ENCODE measurements around the gene RABGAP1L. TPM values are rescaled to one million over a fixed set of nuclear protein-coding genes. Genes with fewer than 3 reads are reported as not detected.
A peak's percentile ranks its signal among the peaks of the same experiment; 100 is the strongest.

The RABGAP1L gene
- total RNA-seq, 1 donor from 2014 or later = 30.2 TPM

GRCh38 chr1:174391716-174392115 is 232.4 kb downstream of the RABGAP1L start:
- no peaks in the 10 kb centered on the region for H3K4me1 Mint-ChIP-seq (ENCODE audit: unreplicated experiment)
- TF ChIP-seq CTCF (IDR thresholded peaks at IDR 0.05; ENCODE audit: unreplicated experiment) = no peak
- no peak for DNase-seq (ENCODE audit: low spot score)
- no peak overlapping the region for H3K4me3 Mint-ChIP-seq (ENCODE audit: unreplicated experiment)
- H3K9me3 Mint-ChIP-seq (ENCODE audit: unreplicated experiment) = no peaks in the 10 kb centered on the region
- no peaks in the 10 kb centered on the region for H3K36me3 Mint-ChIP-seq (ENCODE audit: low read depth, unreplicated experiment)
- H3K27ac Mint-ChIP-seq (ENCODE audit: unreplicated experiment) = no peak overlapping the region
- H3K27me3 Mint-ChIP-seq (ENCODE audit: unreplicated experiment) = no peaks in the 10 kb centered on the region

GRCh38 chr1:174393885-174394284 is 234.6 kb downstream of the RABGAP1L start:
- Mint-ChIP-seq H3K27me3 (ENCODE audit: unreplicated experiment) (no peaks in the 10 kb centered on the region), H3K9me3 (ENCODE audit: unreplicated experiment) (no peaks in the 10 kb centered on the region)

GRCh38 chr1:174397261-174397660 is 237.9 kb downstream of the RABGAP1L start:
- DNase-seq (ENCODE audit: low spot score) = no peak
- no peaks in the 10 kb centered on the region for H3K36me3 Mint-ChIP-seq (ENCODE audit: low read depth, unreplicated experiment)
- H3K9me3 Mint-ChIP-seq (ENCODE audit: unreplicated experiment) = no peaks in the 10 kb centered on the region
- H3K27ac Mint-ChIP-seq (ENCODE audit: unreplicated experiment) = no peak overlapping the region
- H3K4me1 Mint-ChIP-seq (ENCODE audit: unreplicated experiment) = no peaks in the 10 kb centered on the region
- TF ChIP-seq CTCF (IDR thresholded peaks at IDR 0.05; ENCODE audit: unreplicated experiment) = no peak
- H3K4me3 Mint-ChIP-seq (ENCODE audit: unreplicated experiment) = no peak overlapping the region
- H3K27me3 Mint-ChIP-seq (ENCODE audit: unreplicated experiment) = no peaks in the 10 kb centered on the region

More at GRCh38 chr1:174393885-174394284, 234.6 kb downstream of the RABGAP1L start:
- Mint-ChIP-seq H3K4me1 (ENCODE audit: unreplicated experiment) (no peaks in the 10 kb centered on the region), H3K27ac (ENCODE audit: unreplicated experiment) (no peak overlapping the region), H3K36me3 (ENCODE audit: low read depth, unreplicated experiment) (no peaks in the 10 kb centered on the region), H3K4me3 (ENCODE audit: unreplicated experiment) (no peak overlapping the region)
- no peak for TF ChIP-seq CTCF (IDR thresholded peaks at IDR 0.05; ENCODE audit: unreplicated experiment)
- DNase-seq (ENCODE audit: low spot score) = no peak

- no peak for TF ChIP-seq CTCF (IDR thresholded peaks at IDR 0.05; ENCODE audit: unreplicated experiment)
Measured at GRCh38 chr1:174398246-174398645, 238.9 kb downstream of the RABGAP1L start.

GRCh38 chr1:174399211-174399610 is 239.9 kb downstream of the RABGAP1L start:
- DNase-seq (ENCODE audit: low spot score) = no peak
- no peaks in the 10 kb centered on the region for H3K36me3 Mint-ChIP-seq (ENCODE audit: low read depth, unreplicated experiment)
- TF ChIP-seq CTCF (IDR thresholded peaks at IDR 0.05; ENCODE audit: unreplicated experiment) = no peak
- no peaks in the 10 kb centered on the region for H3K4me1 Mint-ChIP-seq (ENCODE audit: unreplicated experiment)
- H3K9me3 Mint-ChIP-seq (ENCODE audit: unreplicated experiment) = no peaks in the 10 kb centered on the region
- H3K4me3 Mint-ChIP-seq (ENCODE audit: unreplicated experiment) = peak overlapping the region; percentile 31
- no peak overlapping the region for H3K27ac Mint-ChIP-seq (ENCODE audit: unreplicated experiment)
- no peaks in the 10 kb centered on the region for H3K27me3 Mint-ChIP-seq (ENCODE audit: unreplicated experiment)

More at GRCh38 chr1:174398246-174398645, 238.9 kb downstream of the RABGAP1L start:
- no peak for DNase-seq (ENCODE audit: low spot score)
- H3K36me3 Mint-ChIP-seq (ENCODE audit: low read depth, unreplicated experiment) = no peaks in the 10 kb centered on the region
- no peaks in the 10 kb centered on the region for H3K4me1 Mint-ChIP-seq (ENCODE audit: unreplicated experiment)
- no peaks in the 10 kb centered on the region for H3K9me3 Mint-ChIP-seq (ENCODE audit: unreplicated experiment)
- H3K27ac Mint-ChIP-seq (ENCODE audit: unreplicated experiment) = no peak overlapping the region
- H3K4me3 Mint-ChIP-seq (ENCODE audit: unreplicated experiment) = no peak overlapping the region
- no peaks in the 10 kb centered on the region for H3K27me3 Mint-ChIP-seq (ENCODE audit: unreplicated experiment)

Data from endothelial cell (in vitro differentiated cells).